ENCODE data around the gene CHRNE.

CHRNE gene

GRCh38 chr17:4901648-4902344, 1.1 kb downstream of the CHRNE start:
- DNase-seq = peak; percentile 44

GRCh38 chr17:4901108-4901647, 1.7 kb downstream of the CHRNE start:
- no peak for DNase-seq

GRCh38 chr17:4900231-4901107, 2.4 kb downstream of the CHRNE start:
- peak; percentile 56 for DNase-seq

- DNase-seq = peak; percentile 98
Observed at GRCh38 chr17:4899341-4900230, 3.3 kb downstream of the CHRNE start, which contains the start of gene C17orf107. Gene C17orf107 (plus strand): TSS chr17:4899536. CDS start chr17:4899763, 227 bp downstream.

GRCh38 chr17:4898927-4899326, 4.0 kb downstream of the CHRNE start:
- DNase-seq = no peak

- DNase-seq = no peak
Observed at GRCh38 chr17:4898351-4898750, 4.5 kb downstream of the CHRNE start.

GRCh38 chr17:4897785-4898184, 5.1 kb downstream of the CHRNE start:
- no peak for DNase-seq

- DNase-seq = no peak
Observed at GRCh38 chr17:4897198-4897687, 5.7 kb downstream of the CHRNE start.

GRCh38 chr17:4896332-4897197, 6.3 kb downstream of the CHRNE start:
- no peak for DNase-seq

GRCh38 chr17:4895657-4896331, 7.1 kb downstream of the CHRNE start:
- DNase-seq = no peak

- no peak for DNase-seq
Observed at GRCh38 chr17:4895121-4895520, 7.8 kb downstream of the CHRNE start.

GRCh38 chr17:4893721-4894560, 9.0 kb downstream of the CHRNE start:
- DNase-seq = no peak

- DNase-seq = no peak
Observed at GRCh38 chr17:4893272-4893671, 9.6 kb downstream of the CHRNE start.

GRCh38 chr17:4892499-4893221, 10.2 kb downstream of the CHRNE start:
- no peak for DNase-seq

- DNase-seq = no peak
Observed at GRCh38 chr17:4891411-4892410, 11.2 kb downstream of the CHRNE start.

- no peak for DNase-seq
Observed at GRCh38 chr17:4887581-4887980, 15.3 kb downstream of the CHRNE start.

GRCh38 chr17:4886830-4887229, 16.1 kb downstream of the CHRNE start:
- no peak for DNase-seq

- no peak for DNase-seq
Observed at GRCh38 chr17:4884489-4884888, 18.4 kb downstream of the CHRNE start.

All from stimulated activated CD8-positive, alpha-beta memory T cell treated with anti-CD3 and anti-CD28 coated beads, Interleukin-4, amount 100 ng/mL, for 48 hours (primary cell).